ENCODE results near the gene CASP2.

DNA sequence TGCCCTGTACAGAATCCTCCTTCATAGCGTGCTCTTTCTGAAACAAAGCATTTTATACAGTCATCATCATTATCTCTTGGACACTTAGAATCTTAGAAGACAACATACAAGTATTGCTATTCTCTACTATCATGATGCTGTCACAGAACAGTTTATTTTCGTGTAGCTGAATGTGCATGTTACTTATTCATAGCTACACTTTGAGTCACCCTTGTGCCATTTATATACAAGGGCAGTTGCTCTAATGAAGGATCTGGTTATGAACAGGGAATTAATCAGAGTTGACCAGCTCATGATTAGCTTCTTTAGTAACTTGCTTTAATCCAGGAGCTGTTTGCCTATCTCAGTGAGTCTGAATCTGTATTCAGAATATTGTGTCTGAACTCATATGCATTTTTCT, 11.2 kb downstream of the CASP2 start:
- TF ChIP-seq, protein P1, sequence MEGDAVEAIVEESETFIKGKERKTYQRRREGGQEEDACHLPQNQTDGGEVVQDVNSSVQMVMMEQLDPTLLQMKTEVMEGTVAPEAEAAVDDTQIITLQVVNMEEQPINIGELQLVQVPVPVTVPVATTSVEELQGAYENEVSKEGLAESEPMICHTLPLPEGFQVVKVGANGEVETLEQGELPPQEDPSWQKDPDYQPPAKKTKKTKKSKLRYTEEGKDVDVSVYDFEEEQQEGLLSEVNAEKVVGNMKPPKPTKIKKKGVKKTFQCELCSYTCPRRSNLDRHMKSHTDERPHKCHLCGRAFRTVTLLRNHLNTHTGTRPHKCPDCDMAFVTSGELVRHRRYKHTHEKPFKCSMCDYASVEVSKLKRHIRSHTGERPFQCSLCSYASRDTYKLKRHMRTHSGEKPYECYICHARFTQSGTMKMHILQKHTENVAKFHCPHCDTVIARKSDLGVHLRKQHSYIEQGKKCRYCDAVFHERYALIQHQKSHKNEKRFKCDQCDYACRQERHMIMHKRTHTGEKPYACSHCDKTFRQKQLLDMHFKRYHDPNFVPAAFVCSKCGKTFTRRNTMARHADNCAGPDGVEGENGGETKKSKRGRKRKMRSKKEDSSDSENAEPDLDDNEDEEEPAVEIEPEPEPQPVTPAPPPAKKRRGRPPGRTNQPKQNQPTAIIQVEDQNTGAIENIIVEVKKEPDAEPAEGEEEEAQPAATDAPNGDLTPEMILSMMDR (IDR thresholded peaks at IDR 0.05; ENCODE audit: low read depth, low read length, missing input control), result no peak
- no peak for TF ChIP-seq YY1 (IDR thresholded peaks at IDR 0.05)
- TF ChIP-seq, protein P2, sequence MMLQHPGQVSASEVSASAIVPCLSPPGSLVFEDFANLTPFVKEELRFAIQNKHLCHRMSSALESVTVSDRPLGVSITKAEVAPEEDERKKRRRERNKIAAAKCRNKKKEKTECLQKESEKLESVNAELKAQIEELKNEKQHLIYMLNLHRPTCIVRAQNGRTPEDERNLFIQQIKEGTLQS (IDR thresholded peaks at IDR 0.05), result no peak
- no peak for TF ChIP-seq RAD21 (IDR thresholded peaks at IDR 0.05)
- TF ChIP-seq, protein P3, sequence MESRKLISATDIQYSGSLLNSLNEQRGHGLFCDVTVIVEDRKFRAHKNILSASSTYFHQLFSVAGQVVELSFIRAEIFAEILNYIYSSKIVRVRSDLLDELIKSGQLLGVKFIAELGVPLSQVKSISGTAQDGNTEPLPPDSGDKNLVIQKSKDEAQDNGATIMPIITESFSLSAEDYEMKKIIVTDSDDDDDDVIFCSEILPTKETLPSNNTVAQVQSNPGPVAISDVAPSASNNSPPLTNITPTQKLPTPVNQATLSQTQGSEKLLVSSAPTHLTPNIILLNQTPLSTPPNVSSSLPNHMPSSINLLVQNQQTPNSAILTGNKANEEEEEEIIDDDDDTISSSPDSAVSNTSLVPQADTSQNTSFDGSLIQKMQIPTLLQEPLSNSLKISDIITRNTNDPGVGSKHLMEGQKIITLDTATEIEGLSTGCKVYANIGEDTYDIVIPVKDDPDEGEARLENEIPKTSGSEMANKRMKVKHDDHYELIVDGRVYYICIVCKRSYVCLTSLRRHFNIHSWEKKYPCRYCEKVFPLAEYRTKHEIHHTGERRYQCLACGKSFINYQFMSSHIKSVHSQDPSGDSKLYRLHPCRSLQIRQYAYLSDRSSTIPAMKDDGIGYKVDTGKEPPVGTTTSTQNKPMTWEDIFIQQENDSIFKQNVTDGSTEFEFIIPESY (IDR thresholded peaks at IDR 0.05), result no peak
- TF ChIP-seq HNF4G (IDR thresholded peaks at IDR 0.05), result no peak
- TF ChIP-seq, protein P4, sequence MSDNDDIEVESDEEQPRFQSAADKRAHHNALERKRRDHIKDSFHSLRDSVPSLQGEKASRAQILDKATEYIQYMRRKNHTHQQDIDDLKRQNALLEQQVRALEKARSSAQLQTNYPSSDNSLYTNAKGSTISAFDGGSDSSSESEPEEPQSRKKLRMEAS (IDR thresholded peaks at IDR 0.05), result no peak
- TF ChIP-seq, protein P5, sequence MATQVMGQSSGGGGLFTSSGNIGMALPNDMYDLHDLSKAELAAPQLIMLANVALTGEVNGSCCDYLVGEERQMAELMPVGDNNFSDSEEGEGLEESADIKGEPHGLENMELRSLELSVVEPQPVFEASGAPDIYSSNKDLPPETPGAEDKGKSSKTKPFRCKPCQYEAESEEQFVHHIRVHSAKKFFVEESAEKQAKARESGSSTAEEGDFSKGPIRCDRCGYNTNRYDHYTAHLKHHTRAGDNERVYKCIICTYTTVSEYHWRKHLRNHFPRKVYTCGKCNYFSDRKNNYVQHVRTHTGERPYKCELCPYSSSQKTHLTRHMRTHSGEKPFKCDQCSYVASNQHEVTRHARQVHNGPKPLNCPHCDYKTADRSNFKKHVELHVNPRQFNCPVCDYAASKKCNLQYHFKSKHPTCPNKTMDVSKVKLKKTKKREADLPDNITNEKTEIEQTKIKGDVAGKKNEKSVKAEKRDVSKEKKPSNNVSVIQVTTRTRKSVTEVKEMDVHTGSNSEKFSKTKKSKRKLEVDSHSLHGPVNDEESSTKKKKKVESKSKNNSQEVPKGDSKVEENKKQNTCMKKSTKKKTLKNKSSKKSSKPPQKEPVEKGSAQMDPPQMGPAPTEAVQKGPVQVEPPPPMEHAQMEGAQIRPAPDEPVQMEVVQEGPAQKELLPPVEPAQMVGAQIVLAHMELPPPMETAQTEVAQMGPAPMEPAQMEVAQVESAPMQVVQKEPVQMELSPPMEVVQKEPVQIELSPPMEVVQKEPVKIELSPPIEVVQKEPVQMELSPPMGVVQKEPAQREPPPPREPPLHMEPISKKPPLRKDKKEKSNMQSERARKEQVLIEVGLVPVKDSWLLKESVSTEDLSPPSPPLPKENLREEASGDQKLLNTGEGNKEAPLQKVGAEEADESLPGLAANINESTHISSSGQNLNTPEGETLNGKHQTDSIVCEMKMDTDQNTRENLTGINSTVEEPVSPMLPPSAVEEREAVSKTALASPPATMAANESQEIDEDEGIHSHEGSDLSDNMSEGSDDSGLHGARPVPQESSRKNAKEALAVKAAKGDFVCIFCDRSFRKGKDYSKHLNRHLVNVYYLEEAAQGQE (IDR thresholded peaks at IDR 0.05), result no peak
- TF ChIP-seq SP1 (IDR thresholded peaks at IDR 0.05), result no peak
- no peak for TF ChIP-seq EGR1 (IDR thresholded peaks at IDR 0.05; ENCODE audit: low read depth in 2 of 2)

Measured in liver (tissue), 3 donors.